Uterus (tissue), 4 donors: ENCODE measurements around the gene CDK6. TPM values are rescaled to one million over a fixed set of nuclear protein-coding genes. Genes with fewer than 3 reads are reported as not detected.
A peak's percentile ranks its signal among the peaks of the same experiment; 100 is the strongest.

ENCODE experiments used
- DNase-seq, 2 donors: peaks; one replicate each; pipeline ENCODE4 v3.0.0-alpha.2; 2019 to 2020
- H3K27ac ChIP-seq, 2 donors: fragments of 200-600 bp; sonication (generic); 1 replicate in 1 of 2; 2 replicates in 1 of 2; pipeline ENCODE4 v1.5.1; 2016 to 2018
- H3K27me3 ChIP-seq, 2 donors: fragments of 200-600 bp; sonication (generic); one replicate each; pipeline ENCODE4 v1.5.1; 2018 to 2019; ENCODE audit warnings: control low read depth in 1 of 2
- H3K36me3 ChIP-seq, 2 donors: fragments of 200-600 bp; sonication (generic); one replicate each; pipeline ENCODE4 v1.5.1; 2019; ENCODE audit warnings: control low read depth in 1 of 2
- H3K4me1 ChIP-seq, 2 donors: fragments of 200-600 bp; sonication (generic); one replicate each; pipeline ENCODE4 v1.5.1; 2018 to 2019; ENCODE audit warnings: control low read depth in 1 of 2
- H3K4me3 ChIP-seq, 2 donors: fragments of 200-600 bp; sonication (generic); 1 replicate in 1 of 2; 2 replicates in 1 of 2; pipeline ENCODE4 v1.5.1; 2018 to 2019; ENCODE audit warnings: mild to moderate bottlenecking in 1 of 2
- H3K9me3 ChIP-seq, 2 donors: fragments of 200-600 bp; sonication (generic); one replicate each; pipeline ENCODE4 v1.5.1; 2019; ENCODE audit warnings: control low read depth in 1 of 2
- CTCF ChIP-seq, 4 experiments: fragments of 200-600 bp in 2 of 4; fragments of 450-650 bp in 2 of 4; sonication (generic) in 2 of 4; IDR thresholded peaks; one replicate each; pipeline ENCODE4 v1.5.1; 2016 to 2019; ENCODE audit warnings: antibody characterized with exemption in 4 of 4, mild to moderate bottlenecking in 2 of 4, moderate library complexity in 1 of 4
- POLR2A ChIP-seq, 2 donors: fragments of 450-650 bp; IDR thresholded peaks; one replicate each; pipeline ENCODE4 v1.6.1; 2016; ENCODE audit warnings: antibody characterized with exemption in 2 of 2, mild to moderate bottlenecking in 1 of 2, moderate library complexity in 1 of 2
- intact Hi-C: fragments of 100-400 bp; cut with DNase I; formaldehyde crosslinking; loops from one replicate; pipeline ENCODE4 v1.15.1; 2023; ENCODE audit warnings: low total_unique reads
- total RNA-seq, 4 donors: library from RNA; depleted of rRNA in 3 of 4; stranded (reverse); fragments of >200 nt in 3 of 4; gene quantifications; one replicate each; pipeline versions ENCODE4 v1.1.0 to v1.2.4, GENCODE V29; 2014 to 2023
- donor health status: DM: yes; HTN: yes; CAD: no.

Gene CDK6
- total RNA-seq, 4 donors from 2014 or later = 5.9 to 117 (median 15.2) TPM

- TF ChIP-seq CTCF (IDR thresholded peaks at IDR 0.05) = no peak
- TF ChIP-seq POLR2A (IDR thresholded peaks at IDR 0.05) = no peak
- intact Hi-C loops = no loop called here
- no peaks in the 10 kb centered on the region for H3K36me3 ChIP-seq
These were observed 106.6 kb downstream of the CDK6 start for GRCh38 chr7:92729751-92730150.

GRCh38 chr7:92729172-92729571, 107.2 kb downstream of the CDK6 start:
- H3K36me3 ChIP-seq = no peaks in the 10 kb centered on the region
- intact Hi-C loops = no loop called here
- H3K9me3 ChIP-seq = no peaks in the 10 kb centered on the region
- no peak overlapping the region for H3K27ac ChIP-seq
- TF ChIP-seq POLR2A (IDR thresholded peaks at IDR 0.05) (no peak), CTCF (IDR thresholded peaks at IDR 0.05) (no peak)
- no peaks in the 10 kb centered on the region for H3K4me1 ChIP-seq
- H3K27me3 ChIP-seq = no peaks in the 10 kb centered on the region
- no peak for DNase-seq
- H3K4me3 ChIP-seq = no peak overlapping the region

More at GRCh38 chr7:92729751-92730150, 106.6 kb downstream of the CDK6 start:
- Histone ChIP-seq H3K9me3 (no peaks in the 10 kb centered on the region), H3K4me3 (no peak overlapping the region), H3K4me1 (no peaks in the 10 kb centered on the region), H3K27ac (no peak overlapping the region), H3K27me3 (no peaks in the 10 kb centered on the region)
- no peak for DNase-seq

GRCh38 chr7:92727755-92728154, 108.6 kb downstream of the CDK6 start:
- no peak overlapping the region for H3K4me3 ChIP-seq
- intact Hi-C loops = no loop called here
- DNase-seq = no peak
- no peaks in the 10 kb centered on the region for H3K36me3 ChIP-seq
- no peaks in the 10 kb centered on the region for H3K4me1 ChIP-seq
- TF ChIP-seq POLR2A (IDR thresholded peaks at IDR 0.05) (no peak), CTCF (IDR thresholded peaks at IDR 0.05) (no peak)
- no peak overlapping the region for H3K27ac ChIP-seq
- no peaks in the 10 kb centered on the region for H3K27me3 ChIP-seq
- H3K9me3 ChIP-seq = no peaks in the 10 kb centered on the region

GRCh38 chr7:92725161-92725925, 111.0 kb downstream of the CDK6 start:
- H3K36me3 ChIP-seq = no peaks in the 10 kb centered on the region
- intact Hi-C loops = no loop called here
- no peak for TF ChIP-seq CTCF (IDR thresholded peaks at IDR 0.05)
- TF ChIP-seq POLR2A (IDR thresholded peaks at IDR 0.05) = no peak
- H3K27ac ChIP-seq = no peak overlapping the region
- H3K4me3 ChIP-seq = no peak overlapping the region
- H3K4me1 ChIP-seq = no peaks in the 10 kb centered on the region
- no peaks in the 10 kb centered on the region for H3K9me3 ChIP-seq
- H3K27me3 ChIP-seq = no peaks in the 10 kb centered on the region
- DNase-seq = no peak

GRCh38 chr7:92723943-92724342, 112.4 kb downstream of the CDK6 start:
- Histone ChIP-seq H3K4me1 (no peaks in the 10 kb centered on the region), H3K36me3 (no peaks in the 10 kb centered on the region), H3K27ac (peak overlapping the region; percentile 20 to 33), H3K9me3 (no peaks in the 10 kb centered on the region), H3K27me3 (no peaks in the 10 kb centered on the region), H3K4me3 (no peak overlapping the region)
- peak in 1 of 2 donors; percentile 20 for DNase-seq
- TF ChIP-seq POLR2A (IDR thresholded peaks at IDR 0.05) = no peak
- TF ChIP-seq CTCF (IDR thresholded peaks at IDR 0.05) = no peak
- intact Hi-C loops = no loop called here
